ENCODE results near the gene ZNF860. TPM values are rescaled to one million over a fixed set of nuclear protein-coding genes. Genes with fewer than 3 reads are reported as not detected.

ZNF860 gene
- total RNA-seq, 1 donor from 2014 or later = 0.08 TPM

DNA sequence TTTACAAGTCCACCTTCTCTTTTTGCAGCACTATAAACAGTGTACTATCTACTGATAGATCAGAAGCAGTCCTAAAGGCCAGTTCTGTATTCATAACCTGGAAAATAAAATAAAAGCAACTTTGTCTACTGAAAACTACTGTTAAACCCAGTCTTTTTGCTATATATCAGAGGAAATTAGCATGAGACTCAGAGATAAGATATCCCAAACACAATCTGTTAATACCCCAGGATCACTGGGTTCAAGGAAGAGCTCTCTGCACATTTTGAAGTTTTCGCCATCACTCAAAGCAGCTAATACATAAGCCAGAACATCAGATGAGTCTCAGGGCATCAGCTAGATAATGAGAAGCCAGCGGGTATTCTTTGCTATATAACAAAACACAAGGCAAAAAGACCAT, 22.3 kb upstream of the ZNF860 start:
- intact Hi-C loops (cut with DNase I) = no loop called here
- ATAC-seq (ENCODE audit: poor library complexity) (no peak), DNase-seq (no peak)

DNA sequence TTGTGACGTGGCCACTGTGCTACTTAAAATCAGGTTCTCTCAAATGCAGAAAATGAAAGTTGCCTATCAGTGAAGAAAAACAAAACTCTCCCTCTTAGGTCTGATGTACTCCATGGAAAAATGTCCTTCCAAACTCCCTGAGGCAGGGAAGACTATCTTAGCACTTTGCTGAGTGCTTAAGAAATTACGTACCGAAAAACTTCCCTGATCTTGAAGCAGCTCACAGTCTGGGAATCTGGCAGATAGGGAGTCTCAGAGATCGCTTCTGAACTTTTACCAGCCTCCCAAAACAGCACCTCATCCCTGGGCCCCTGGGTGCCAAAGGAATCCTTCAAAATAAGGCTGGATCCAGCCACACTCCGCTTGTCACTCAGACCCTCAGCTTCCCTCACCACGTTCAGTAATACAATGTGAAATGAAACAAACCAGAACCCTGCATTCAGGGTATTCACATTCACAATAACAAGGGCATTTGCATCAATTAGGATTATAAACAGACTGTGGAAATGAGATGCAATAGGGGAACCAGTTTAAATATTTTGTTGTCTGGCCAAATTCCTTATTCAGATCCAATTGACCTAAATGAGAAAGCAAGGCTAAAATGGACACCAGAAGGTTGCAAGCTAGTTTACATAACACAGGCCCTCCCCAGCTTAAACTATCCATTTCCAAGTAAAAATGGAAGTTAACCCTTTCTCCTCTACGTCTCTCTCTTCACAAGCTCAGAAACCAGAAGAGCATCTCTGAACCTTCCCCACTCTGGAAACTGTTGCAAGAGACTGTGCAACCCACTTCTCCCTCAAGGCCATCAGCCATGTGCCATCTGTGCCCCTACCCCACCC, 21.4 kb upstream of the ZNF860 start:
- ATAC-seq (ENCODE audit: poor library complexity) (peak; percentile 38), DNase-seq (no peak)
- intact Hi-C loops (cut with DNase I) = no loop called here

DNA sequence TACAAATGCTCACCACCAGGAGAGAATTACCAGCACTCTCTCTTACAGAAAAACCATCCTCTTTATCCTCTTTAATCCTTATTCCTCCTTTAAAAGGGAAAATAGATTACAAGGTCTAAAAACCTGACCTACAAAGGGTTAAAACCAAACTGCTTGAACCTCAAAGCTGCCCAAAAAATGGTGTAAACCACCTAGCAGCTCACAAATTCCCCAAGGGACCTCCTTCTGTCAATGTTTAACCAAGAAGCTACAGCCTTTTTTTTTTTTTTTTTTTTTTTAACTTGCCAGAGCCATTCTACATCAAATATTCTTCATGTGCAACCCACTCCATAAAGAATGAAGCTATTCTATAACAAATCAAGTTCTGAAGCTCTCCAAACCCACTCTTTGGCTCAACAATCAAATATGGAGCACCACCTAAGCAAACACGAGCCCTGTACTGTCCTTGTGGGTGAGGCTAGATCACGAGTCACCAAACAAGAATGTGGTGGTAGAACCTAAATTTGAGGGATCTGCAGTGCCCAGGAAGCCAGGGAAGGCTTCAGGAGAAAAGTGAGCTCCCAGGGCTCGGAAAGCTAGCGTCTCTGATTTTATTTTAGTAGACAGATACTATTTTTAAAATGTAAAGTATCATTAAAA, 20.6 kb upstream of the ZNF860 start:
- intact Hi-C loops (cut with DNase I) = no loop called here
- ATAC-seq (ENCODE audit: poor library complexity) (no peak), DNase-seq (no peak)

DNA sequence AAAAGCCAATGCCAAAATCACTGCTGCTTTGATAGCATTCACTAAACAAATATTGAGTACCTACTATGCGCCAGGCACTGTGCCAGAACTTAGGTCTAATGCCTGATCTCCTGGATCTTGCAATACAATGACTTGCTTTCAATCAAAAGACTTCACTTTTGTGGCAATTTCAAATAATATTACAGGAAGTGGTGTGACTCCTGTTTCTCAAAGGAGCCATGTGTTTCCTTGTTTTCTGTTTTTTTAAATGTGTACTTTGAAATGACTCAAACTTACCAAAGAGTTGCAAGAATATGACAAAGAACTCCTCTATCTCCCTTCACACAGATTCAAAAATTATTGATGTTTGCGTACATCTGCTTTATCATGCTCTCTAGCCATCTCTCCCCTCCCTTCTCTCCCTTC, 18.7 kb upstream of the ZNF860 start:
- intact Hi-C loops (cut with DNase I) = no loop called here
- DNase-seq = no peak
- no peak for ATAC-seq (ENCODE audit: poor library complexity)

GRCh38 chr3:31966978-31967591, 14.5 kb upstream of the ZNF860 start:
- ATAC-seq (ENCODE audit: poor library complexity) (no peak), DNase-seq (no peak)
- intact Hi-C loops (cut with DNase I) = no loop called here

GRCh38 chr3:31967592-31967991, 14.0 kb upstream of the ZNF860 start:
- DNase-seq (no peak), ATAC-seq (ENCODE audit: poor library complexity) (no peak)
- intact Hi-C loops (cut with DNase I) = no loop called here

- ATAC-seq (ENCODE audit: poor library complexity) (no peak), DNase-seq (no peak)
- intact Hi-C loops (cut with DNase I) = no loop called here
These were observed 13.1 kb upstream of the ZNF860 start for GRCh38 chr3:31968369-31968926.

- intact Hi-C loops (cut with DNase I) = no loop called here
- peak; percentile 56 for ATAC-seq (ENCODE audit: poor library complexity)
- DNase-seq = no peak
These were observed 12.6 kb upstream of the ZNF860 start for GRCh38 chr3:31968927-31969418.

- ATAC-seq (ENCODE audit: poor library complexity) (no peak), DNase-seq (no peak)
- intact Hi-C loops (cut with DNase I) = no loop called here
These were observed 9.9 kb upstream of the ZNF860 start for GRCh38 chr3:31971607-31972006.

DNA sequence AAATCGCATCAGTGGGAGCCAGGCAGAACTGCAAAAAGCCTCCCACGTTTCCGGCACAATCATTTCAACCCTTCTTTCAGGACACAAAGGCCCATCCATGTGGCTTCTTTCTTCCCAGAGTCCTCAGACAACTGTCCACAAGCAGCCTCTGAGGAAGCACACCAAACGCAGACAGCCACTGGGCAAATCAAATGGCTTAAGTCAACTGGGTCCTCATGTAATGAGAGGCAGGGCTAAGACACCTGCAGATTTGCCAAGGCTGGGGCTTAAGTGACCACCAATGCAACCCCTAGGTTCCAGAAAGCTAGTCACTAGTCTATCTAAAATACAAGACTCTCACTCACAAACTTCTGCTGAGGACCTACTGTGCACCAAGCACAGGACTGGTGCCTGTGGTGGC, 8.5 kb upstream of the ZNF860 start:
- no peak for DNase-seq
- ATAC-seq (ENCODE audit: poor library complexity) = no peak
- intact Hi-C loops (cut with DNase I) = no loop called here

- intact Hi-C loops (cut with DNase I) = no loop called here
- DNase-seq (no peak), ATAC-seq (ENCODE audit: poor library complexity) (no peak)
These were observed 7.7 kb upstream of the ZNF860 start for GRCh38 chr3:31973837-31974236.

DNA sequence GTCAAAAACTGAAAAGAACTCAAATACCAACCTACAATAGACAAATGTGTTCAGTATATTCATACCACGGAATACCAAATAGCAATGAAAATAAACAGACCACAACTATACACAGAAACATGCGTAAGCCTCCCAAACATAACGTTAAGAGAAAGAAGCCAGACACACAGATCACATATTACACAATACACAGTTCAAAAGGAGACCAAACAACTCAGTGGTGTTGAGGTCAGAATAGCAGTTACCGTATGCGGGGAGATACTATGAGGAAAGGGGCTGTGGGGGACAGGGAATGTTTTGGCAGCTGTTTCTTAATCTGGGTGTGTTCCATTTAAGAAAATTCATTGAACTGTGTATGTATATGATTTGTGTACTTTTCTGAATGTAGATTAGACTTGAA, 7.1 kb upstream of the ZNF860 start:
- DNase-seq (no peak), ATAC-seq (ENCODE audit: poor library complexity) (no peak)
- intact Hi-C loops (cut with DNase I) = no loop called here

GRCh38 chr3:31974964-31975363, 6.6 kb upstream of the ZNF860 start:
- intact Hi-C loops (cut with DNase I) = no loop called here
- ATAC-seq (ENCODE audit: poor library complexity) (no peak), DNase-seq (no peak)

- ATAC-seq (ENCODE audit: poor library complexity) (no peak), DNase-seq (no peak)
- intact Hi-C loops (cut with DNase I) = no loop called here
These were observed 5.2 kb upstream of the ZNF860 start for GRCh38 chr3:31976302-31976701.

- DNase-seq (no peak), ATAC-seq (ENCODE audit: poor library complexity) (no peak)
- intact Hi-C loops (cut with DNase I) = no loop called here
These were observed 3.8 kb upstream of the ZNF860 start for GRCh38 chr3:31977736-31978135.

DNA sequence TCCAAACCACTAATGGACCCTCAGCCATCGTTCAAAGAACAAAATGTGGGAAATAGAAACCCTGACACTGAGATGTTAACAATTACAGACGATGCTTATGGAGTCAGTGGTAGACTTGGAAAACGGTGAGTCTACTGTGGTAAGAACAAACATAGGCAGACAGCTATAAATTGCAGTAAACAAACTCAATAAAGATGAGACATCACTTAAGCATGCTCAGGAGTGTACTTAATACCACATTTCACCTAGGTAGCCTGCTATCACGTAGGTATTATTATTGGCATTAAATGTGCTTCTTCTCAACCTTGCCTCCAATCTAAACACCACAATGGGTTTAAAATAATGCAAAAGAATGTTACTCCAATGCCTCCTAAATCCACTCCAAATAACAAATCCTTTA, 3.0 kb upstream of the ZNF860 start:
- intact Hi-C loops (cut with DNase I) = no loop called here
- ATAC-seq (ENCODE audit: poor library complexity) (no peak), DNase-seq (no peak)

DNA sequence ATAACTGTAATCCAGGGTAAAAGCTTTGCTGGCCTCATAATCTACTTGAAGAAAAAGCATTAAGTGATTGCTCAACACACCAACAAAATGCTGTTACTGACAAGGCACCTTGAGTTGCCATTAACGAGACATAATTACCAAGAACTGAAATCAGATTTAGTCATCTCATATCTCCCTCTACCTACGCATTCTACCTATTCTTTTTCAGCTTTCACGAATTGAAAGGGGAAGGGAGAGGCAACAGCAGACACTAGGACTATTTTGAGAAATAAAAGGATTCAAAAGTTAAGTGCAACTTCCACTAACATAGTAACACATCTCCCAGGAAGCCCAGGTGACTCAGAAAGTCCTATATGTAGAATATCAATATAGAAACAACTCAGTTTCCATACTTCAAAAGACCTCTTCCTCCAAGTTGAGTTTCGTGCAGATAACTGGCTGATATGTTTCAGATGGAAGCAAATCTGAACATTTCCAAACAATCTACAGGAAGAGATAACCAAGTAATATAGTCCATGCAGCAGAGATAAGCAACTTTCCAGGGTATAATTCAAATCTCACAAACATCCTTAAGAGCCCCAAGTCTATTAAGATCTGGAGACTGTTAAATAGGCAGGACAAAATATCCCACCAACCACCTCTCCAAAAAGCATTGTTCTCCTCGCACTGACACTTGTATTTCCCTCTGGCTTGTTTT, 2.4 kb upstream of the ZNF860 start:
- DNase-seq = no peak
- intact Hi-C loops (cut with DNase I) = no loop called here
- no peak for ATAC-seq (ENCODE audit: poor library complexity)

- intact Hi-C loops (cut with DNase I) = no loop called here
- DNase-seq (peak; percentile 70), ATAC-seq (ENCODE audit: poor library complexity) (peak; percentile 67)
These were observed 882 bp upstream of the ZNF860 start for GRCh38 chr3:31980530-31981205.

Measured in Right ventricle myocardium superior (tissue), 1 donor.